ENCODE data around the gene SFMBT2.

SFMBT2 gene

GRCh38 chr10:7373039-7373438 is 37.8 kb downstream of the SFMBT2 start:
- Histone ChIP-seq H3K9me3 (ENCODE audit: control insufficient read depth, insufficient read depth, low read length) (peaks cover 4% of the 10 kb centered on the region; the same call in 1 of the 2 replicates), H3K27ac (ENCODE audit: low read depth, low read length) (no peak overlapping the region), H3K4me3 (ENCODE audit: low read length) (no peak overlapping the region), H3K36me3 (ENCODE audit: control insufficient read depth, low read length) (peaks cover 53% of the 10 kb centered on the region), H3K9me2 (replicated peaks; ENCODE audit: control insufficient read depth, low read length) (no peaks in the 10 kb centered on the region), H3K4me2 (ENCODE audit: low read length) (no peak overlapping the region), H3K4me1 (ENCODE audit: control insufficient read depth, low read length) (peaks cover 14% of the 10 kb centered on the region), H3F3A (ENCODE audit: control insufficient read depth, insufficient read depth) (no peaks in the 10 kb centered on the region), H3K79me2 (ENCODE audit: control insufficient read depth, low read length) (peaks cover 6% of the 10 kb centered on the region; the same call in 1 of the 2 replicates), H3K27me3 (ENCODE audit: control insufficient read depth, low read length) (no peaks in the 10 kb centered on the region), H4K20me1 (ENCODE audit: control insufficient read depth, insufficient read depth, low read depth, low read length) (no peaks in the 10 kb centered on the region)
- TF ChIP-seq CTCF (IDR thresholded peaks at IDR 0.05; ENCODE audit: low read depth, low read length, poor library complexity, severe bottlenecking) (no peak), EZH2phosphoT487 (IDR thresholded peaks at IDR 0.05; ENCODE audit: borderline replicate concordance, low read length) (no peak)

- no peak for TF ChIP-seq EZH2phosphoT487 (IDR thresholded peaks at IDR 0.05; ENCODE audit: borderline replicate concordance, low read length)
- Histone ChIP-seq H3K79me2 (ENCODE audit: control insufficient read depth, low read length) (peaks cover 6% of the 10 kb centered on the region; the same call in 1 of the 2 replicates), H4K20me1 (ENCODE audit: control insufficient read depth, insufficient read depth, low read depth, low read length) (no peaks in the 10 kb centered on the region), H3F3A (ENCODE audit: control insufficient read depth, insufficient read depth) (no peaks in the 10 kb centered on the region), H3K36me3 (ENCODE audit: control insufficient read depth, low read length) (peaks cover 54% of the 10 kb centered on the region), H3K4me3 (ENCODE audit: low read length) (no peak overlapping the region), H3K4me1 (ENCODE audit: control insufficient read depth, low read length) (peaks cover 14% of the 10 kb centered on the region), H3K4me2 (ENCODE audit: low read length) (no peak overlapping the region), H3K9me2 (replicated peaks; ENCODE audit: control insufficient read depth, low read length) (no peaks in the 10 kb centered on the region), H3K27me3 (ENCODE audit: control insufficient read depth, low read length) (no peaks in the 10 kb centered on the region), H3K27ac (ENCODE audit: low read depth, low read length) (no peak overlapping the region), H3K9me3 (ENCODE audit: control insufficient read depth, insufficient read depth, low read length) (peaks cover 4% of the 10 kb centered on the region; the same call in 1 of the 2 replicates)
These were observed 38.3 kb downstream of the SFMBT2 start for GRCh38 chr10:7372504-7372903.

GRCh38 chr10:7370511-7370910 is 40.3 kb downstream of the SFMBT2 start:
- TF ChIP-seq EZH2phosphoT487 (IDR thresholded peaks at IDR 0.05; ENCODE audit: borderline replicate concordance, low read length) (no peak), CTCF (IDR thresholded peaks at IDR 0.05; ENCODE audit: low read depth, low read length, poor library complexity, severe bottlenecking) (no peak)
- Histone ChIP-seq H3K4me1 (ENCODE audit: control insufficient read depth, low read length) (peaks cover 14% of the 10 kb centered on the region), H3K4me3 (ENCODE audit: low read length) (no peak overlapping the region), H3K9me2 (replicated peaks; ENCODE audit: control insufficient read depth, low read length) (no peaks in the 10 kb centered on the region), H3K36me3 (ENCODE audit: control insufficient read depth, low read length) (peaks cover 70% of the 10 kb centered on the region), H3F3A (ENCODE audit: control insufficient read depth, insufficient read depth) (no peaks in the 10 kb centered on the region), H3K27me3 (ENCODE audit: control insufficient read depth, low read length) (no peaks in the 10 kb centered on the region), H3K9me3 (ENCODE audit: control insufficient read depth, insufficient read depth, low read length) (peaks cover 4% of the 10 kb centered on the region; the same call in 1 of the 2 replicates), H3K27ac (ENCODE audit: low read depth, low read length) (no peak overlapping the region), H3K4me2 (ENCODE audit: low read length) (no peak overlapping the region), H3K79me2 (ENCODE audit: control insufficient read depth, low read length) (peaks cover 6% of the 10 kb centered on the region; the same call in 1 of the 2 replicates), H4K20me1 (ENCODE audit: control insufficient read depth, insufficient read depth, low read depth, low read length) (no peaks in the 10 kb centered on the region)

- H4K20me1 ChIP-seq (ENCODE audit: control insufficient read depth, insufficient read depth, low read depth, low read length): no peaks in the 10 kb centered on the region
- H3K9me3 ChIP-seq (ENCODE audit: control insufficient read depth, insufficient read depth, low read length): peaks cover 13% of the 10 kb centered on the region
- H3F3A ChIP-seq (ENCODE audit: control insufficient read depth, insufficient read depth): no peaks in the 10 kb centered on the region
- peaks cover 80% of the 10 kb centered on the region for H3K36me3 ChIP-seq (ENCODE audit: control insufficient read depth, low read length)
- H3K4me3 ChIP-seq (ENCODE audit: low read length): no peak overlapping the region
- H3K4me2 ChIP-seq (ENCODE audit: low read length): no peak overlapping the region
- TF ChIP-seq EZH2phosphoT487 (IDR thresholded peaks at IDR 0.05; ENCODE audit: borderline replicate concordance, low read length) (no peak), CTCF (IDR thresholded peaks at IDR 0.05; ENCODE audit: low read depth, low read length, poor library complexity, severe bottlenecking) (no peak)
- H3K4me1 ChIP-seq (ENCODE audit: control insufficient read depth, low read length): no peaks in the 10 kb centered on the region
- H3K27me3 ChIP-seq (ENCODE audit: control insufficient read depth, low read length): no peaks in the 10 kb centered on the region
- H3K9me2 ChIP-seq (replicated peaks; ENCODE audit: control insufficient read depth, low read length): no peaks in the 10 kb centered on the region
- H3K27ac ChIP-seq (ENCODE audit: low read depth, low read length): no peak overlapping the region
- H3K79me2 ChIP-seq (ENCODE audit: control insufficient read depth, low read length): no peaks in the 10 kb centered on the region; the same call in 1 of the 2 replicates
These were observed 45.6 kb downstream of the SFMBT2 start for GRCh38 chr10:7365027-7365745.
